GM12864 (cell line): ENCODE data around the gene ASCC3.
A peak's percentile ranks its signal among the peaks of the same experiment; 100 is the strongest.
"Not testable (repeated sequence)": the region's sequence is repeated elsewhere in the genome, so short reads cannot be mapped to it uniquely, and the experiment has no call there.

ENCODE experiments used
- DNase-seq: peaks from one replicate; pipeline ENCODE4 v3.0.0-alpha.2; 2011; ENCODE audit warnings: low read depth
- H3K4me3 ChIP-seq: 2 replicates; pipeline ENCODE4 v1.5.1; 2011; ENCODE audit warnings: mild to moderate bottlenecking, low read depth, low read length, control low read depth
- TF ChIP-seq, protein P1 (sequence below): IDR thresholded peaks from 2 replicates; pipeline ENCODE4 v1.5.1; 2011; ENCODE audit warnings: low read depth, mild to moderate bottlenecking, moderate library complexity, low read length, control low read depth, inconsistent platforms; ENCODE audit errors: missing control alignments

The ASCC3 gene

GRCh38 chr6:100665041-100665380, 216.1 kb downstream of the ASCC3 start:
- H3K4me3 ChIP-seq: no peak overlapping the region
- peak; percentile 55 for DNase-seq
- TF ChIP-seq, protein P1, sequence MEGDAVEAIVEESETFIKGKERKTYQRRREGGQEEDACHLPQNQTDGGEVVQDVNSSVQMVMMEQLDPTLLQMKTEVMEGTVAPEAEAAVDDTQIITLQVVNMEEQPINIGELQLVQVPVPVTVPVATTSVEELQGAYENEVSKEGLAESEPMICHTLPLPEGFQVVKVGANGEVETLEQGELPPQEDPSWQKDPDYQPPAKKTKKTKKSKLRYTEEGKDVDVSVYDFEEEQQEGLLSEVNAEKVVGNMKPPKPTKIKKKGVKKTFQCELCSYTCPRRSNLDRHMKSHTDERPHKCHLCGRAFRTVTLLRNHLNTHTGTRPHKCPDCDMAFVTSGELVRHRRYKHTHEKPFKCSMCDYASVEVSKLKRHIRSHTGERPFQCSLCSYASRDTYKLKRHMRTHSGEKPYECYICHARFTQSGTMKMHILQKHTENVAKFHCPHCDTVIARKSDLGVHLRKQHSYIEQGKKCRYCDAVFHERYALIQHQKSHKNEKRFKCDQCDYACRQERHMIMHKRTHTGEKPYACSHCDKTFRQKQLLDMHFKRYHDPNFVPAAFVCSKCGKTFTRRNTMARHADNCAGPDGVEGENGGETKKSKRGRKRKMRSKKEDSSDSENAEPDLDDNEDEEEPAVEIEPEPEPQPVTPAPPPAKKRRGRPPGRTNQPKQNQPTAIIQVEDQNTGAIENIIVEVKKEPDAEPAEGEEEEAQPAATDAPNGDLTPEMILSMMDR: no peak

DNA sequence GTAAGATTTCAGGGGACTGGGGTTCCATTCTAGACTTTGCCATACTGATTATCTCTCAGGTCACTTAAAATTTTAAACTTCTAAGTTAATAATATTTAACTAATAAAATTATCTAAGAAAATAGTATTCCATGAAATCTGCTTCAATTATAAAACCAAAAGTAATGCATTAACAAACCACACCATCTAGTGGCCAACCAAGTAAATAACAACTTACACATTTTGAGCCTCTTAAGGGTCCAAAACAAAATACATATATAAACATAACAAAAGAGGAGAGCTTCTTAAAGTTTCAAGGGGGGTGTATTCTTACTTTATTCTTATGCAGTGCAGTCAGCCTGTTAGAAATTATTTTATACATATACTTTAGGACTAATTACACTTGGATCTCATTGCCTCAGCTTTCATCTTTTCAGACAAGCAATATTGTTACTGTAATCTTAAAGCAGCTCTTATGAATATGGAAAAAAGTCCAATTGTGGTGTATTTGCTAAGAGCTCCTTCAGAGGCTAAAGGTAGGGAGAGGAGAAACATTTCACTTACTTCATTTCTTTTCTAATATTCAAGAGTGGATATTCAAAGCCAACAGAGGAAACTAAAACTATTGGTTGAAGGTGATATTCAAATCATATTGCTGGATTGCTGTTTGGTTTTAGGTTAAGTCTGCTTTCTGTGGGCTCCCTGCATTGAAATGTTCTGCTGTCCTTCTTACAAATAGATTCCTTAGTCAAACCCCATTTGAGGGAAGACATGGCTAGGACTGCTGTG, 216.7 kb downstream of the ASCC3 start:
- DNase-seq: no peak

DNA sequence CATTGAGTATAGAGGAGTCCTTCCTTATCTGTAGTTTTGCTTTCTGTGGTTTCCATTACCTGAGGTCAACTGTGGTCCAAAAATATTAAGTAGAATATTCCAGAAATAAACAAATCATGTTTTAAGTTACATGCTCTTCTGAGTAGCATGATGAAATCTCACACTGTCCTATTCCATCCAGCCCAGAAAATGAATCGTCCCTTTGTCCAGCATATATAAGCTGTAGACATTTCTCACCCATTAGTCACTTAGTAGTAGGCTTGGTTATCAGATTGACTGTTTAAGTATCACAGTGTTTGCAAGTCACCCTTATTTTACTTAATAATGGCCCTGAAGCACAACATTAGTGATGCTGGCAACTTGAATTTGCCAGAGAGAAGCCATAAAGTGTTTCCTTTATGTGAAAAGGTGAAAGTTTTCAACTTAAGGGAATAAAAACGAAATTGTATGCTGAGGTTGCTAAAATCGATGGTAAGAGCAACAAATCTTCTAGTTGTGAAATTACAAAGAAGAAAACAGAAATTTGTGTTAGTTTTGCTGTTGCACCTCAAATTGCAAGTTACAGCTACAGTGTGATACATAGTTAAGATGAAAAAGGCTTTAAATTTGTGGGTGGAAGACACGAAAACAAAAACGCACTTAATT, 217.8 kb downstream of the ASCC3 start:
- TF ChIP-seq, protein P1: no peak
- no peak overlapping the region for H3K4me3 ChIP-seq
- no peak for DNase-seq

More for the DNA sequence above, 216.7 kb downstream of the ASCC3 start:
- TF ChIP-seq, protein P1: peak; percentile 30
- no peak overlapping the region for H3K4me3 ChIP-seq

GRCh38 chr6:100662264-100662663, 218.9 kb downstream of the ASCC3 start:
- DNase-seq: no peak
- no peak overlapping the region for H3K4me3 ChIP-seq
- TF ChIP-seq, protein P1: no peak

DNA sequence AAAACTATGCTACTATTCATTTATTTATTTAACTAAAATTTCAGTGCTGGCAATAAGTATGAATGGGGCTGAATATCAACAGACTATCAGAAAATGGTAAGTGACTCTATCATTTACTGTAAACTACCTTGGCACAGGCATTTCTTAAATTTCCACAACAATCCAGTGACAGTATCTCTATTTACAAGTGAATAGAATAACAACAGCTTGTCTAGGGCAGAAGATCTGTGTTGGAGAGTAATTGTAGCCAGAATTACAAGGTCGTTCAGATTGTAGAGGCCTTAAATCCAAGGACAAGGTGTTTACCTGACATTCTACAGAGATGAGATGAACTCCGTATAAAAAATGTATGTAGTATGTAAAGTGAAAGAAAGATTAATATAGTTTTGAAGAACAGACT, 222.6 kb downstream of the ASCC3 start:
- DNase-seq: no peak
- TF ChIP-seq, protein P1: no peak
- H3K4me3 ChIP-seq: no peak overlapping the region

DNA sequence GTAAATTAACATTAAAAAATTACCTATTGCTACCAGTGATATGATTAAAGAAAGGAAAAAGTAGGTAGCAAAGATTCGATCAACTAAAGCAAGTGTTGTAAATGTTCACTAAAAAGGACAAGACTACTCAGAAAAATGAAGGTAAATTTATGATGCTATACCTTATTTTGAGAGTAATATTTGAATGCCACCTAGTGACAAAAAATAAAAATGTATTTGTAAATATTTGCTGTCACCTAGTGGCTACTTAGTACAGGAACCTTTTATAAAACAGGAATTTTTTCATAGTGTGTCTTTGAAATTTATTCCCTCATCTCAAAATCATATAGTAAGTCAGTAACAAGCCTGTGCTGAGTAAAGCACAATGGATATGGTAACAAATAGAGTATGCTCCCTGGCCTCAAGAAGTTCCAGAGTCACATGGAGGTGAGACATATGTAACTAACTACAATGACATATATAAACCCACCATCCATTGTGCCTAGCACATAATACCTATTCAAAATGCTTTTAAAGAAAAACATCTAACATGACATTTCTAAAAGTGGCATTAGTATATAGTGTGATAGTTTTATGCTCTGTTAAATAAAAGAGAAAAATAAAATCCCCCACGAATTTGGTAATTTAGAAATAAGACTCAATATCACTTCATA, 223.3 kb downstream of the ASCC3 start:
- TF ChIP-seq, protein P1: peak; percentile 51

DNA sequence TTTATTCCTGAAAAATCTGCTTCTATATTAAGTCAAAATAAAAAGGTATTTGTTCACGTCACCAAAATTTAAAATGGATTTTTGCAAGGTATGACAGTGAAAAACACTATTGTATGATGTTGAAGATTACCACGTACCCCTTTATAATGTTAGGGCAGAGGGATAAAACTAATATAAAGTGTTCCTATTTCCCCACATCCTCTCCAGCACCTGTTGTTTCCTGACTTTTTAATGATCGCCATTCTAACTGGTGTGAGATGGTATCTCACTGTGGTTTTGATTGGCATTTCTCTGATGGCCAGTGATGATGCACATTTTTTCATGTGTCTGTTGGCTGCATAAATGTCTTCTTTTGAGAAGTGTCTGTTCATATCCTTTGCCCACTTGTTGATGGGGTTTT, 240.0 kb downstream of the ASCC3 start:
- not testable (repeated sequence) for DNase-seq, H3K4me3 ChIP-seq

More for the DNA sequence above, 223.3 kb downstream of the ASCC3 start:
- no peak overlapping the region for H3K4me3 ChIP-seq
- no peak for DNase-seq
